Measurements from ENCODE around the gene ANKRD29. TPM values are rescaled to one million over a fixed set of nuclear protein-coding genes. Genes with fewer than 3 reads are reported as not detected.

The ANKRD29 gene
- total RNA-seq, 4 donors from 2014 or later: 13.0 to 22.1 (median 16.8) TPM

DNA sequence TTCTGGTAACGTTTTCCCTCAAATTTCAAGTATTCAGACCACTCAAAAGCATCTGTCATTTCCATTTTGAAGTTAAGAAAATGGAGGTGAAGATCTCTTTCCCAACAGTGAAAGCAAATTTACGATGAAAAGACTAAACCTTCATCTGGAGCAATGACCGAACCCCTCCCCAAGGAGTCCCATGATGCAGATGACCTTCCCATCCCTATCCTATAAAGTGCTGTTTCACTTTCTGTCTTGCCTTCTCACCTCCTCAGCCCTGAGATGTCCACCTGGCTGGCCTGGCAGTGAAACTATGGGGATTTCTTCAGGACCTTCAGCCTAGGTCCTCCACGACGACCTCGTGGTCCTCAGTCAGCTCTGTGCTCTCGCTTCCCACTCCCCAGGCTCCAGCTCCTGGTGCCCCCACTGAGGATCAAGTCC is 75.5 kb downstream of the ANKRD29 start:
- no peak for DNase-seq (ENCODE audit: low spot score in 2 of 2)
- Histone ChIP-seq H3K36me3 (no peaks in the 10 kb centered on the region), H3K27ac (peak overlapping the region; percentile 97 to 100 (median 98)), H3K9me3 (no peaks in the 10 kb centered on the region), H3K27me3 (no peaks in the 10 kb centered on the region), H3K4me1 (peaks cover 0 to 41% (median 18%) of the 10 kb centered on the region in 4 donors), H3K4me3 (peak overlapping the region; percentile 59 to 93 (median 85))
- TF ChIP-seq POLR2A (IDR thresholded peaks at IDR 0.05) (no peak), CTCF (IDR thresholded peaks at IDR 0.05) (peak in 2 of 5 experiments; percentile 4 to 5)
- WGBS, 2 donors: 36 to 47% methylated on average over 7 of the region's 7 CpGs

GRCh38 chr18:23586249-23587196 is 76.2 kb downstream of the ANKRD29 start, which contains the start of gene NPC1:
NPC1 (minus strand) TSS chr18:23586506; CDS start chr18:23586343, 163 bp downstream.
- H3K4me1 ChIP-seq: peaks cover 0 to 45% (median 21%) of the 10 kb centered on the region in 4 donors
- H3K36me3 ChIP-seq: no peaks in the 10 kb centered on the region
- H3K4me3 ChIP-seq: peak within 1 kb of the TSS; percentile 59 to 93 (median 85)
- H3K9me3 ChIP-seq: no peaks in the 10 kb centered on the region
- TF ChIP-seq CTCF (IDR thresholded peaks at IDR 0.05) (peak; percentile 90 to 99 (median 98)), EP300 (IDR thresholded peaks at IDR 0.05) (peak; percentile 70 to 98), POLR2A (IDR thresholded peaks at IDR 0.05) (peak; percentile 68 to 91)
- peak; percentile 84 to 85 for DNase-seq (ENCODE audit: low spot score in 2 of 2)
- H3K27ac ChIP-seq: peak within 1 kb of the TSS; percentile 97 to 100 (median 98)
- H3K27me3 ChIP-seq: no peaks in the 10 kb centered on the region
- 0 to 1% methylated on average over 67 to 73 of the region's 95 CpGs for WGBS, 2 donors

DNA sequence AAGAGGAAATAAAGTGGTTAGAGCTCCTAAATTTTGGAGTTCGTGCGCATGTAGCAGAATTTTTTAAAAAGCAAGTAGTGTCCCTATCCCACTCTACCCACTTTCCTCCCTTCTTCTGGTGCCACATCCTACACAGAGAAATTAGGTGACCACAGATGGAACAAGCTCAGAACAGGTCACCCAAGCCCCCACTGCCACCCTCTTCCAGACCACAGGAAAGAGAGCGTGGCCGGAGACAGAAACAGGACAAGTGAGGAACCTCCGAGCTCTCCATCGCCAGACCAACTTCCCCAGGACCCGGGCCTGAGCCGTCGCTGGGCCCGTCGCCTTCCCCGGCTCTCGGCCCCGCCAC is 76.8 kb downstream of the ANKRD29 start:
- no peaks in the 10 kb centered on the region for H3K27me3 ChIP-seq
- peak overlapping the region; percentile 97 to 100 (median 98) for H3K27ac ChIP-seq
- DNase-seq (ENCODE audit: low spot score in 2 of 2): peak in 1 of 2 donors; percentile 20
- H3K9me3 ChIP-seq: no peaks in the 10 kb centered on the region
- no peaks in the 10 kb centered on the region for H3K36me3 ChIP-seq
- WGBS, 2 donors: 0 to 1% methylated on average over 11 to 13 of the region's 14 CpGs
- H3K4me3 ChIP-seq: peak overlapping the region; percentile 59 to 93 (median 85)
- TF ChIP-seq CTCF (IDR thresholded peaks at IDR 0.05): no peak
- TF ChIP-seq EP300 (IDR thresholded peaks at IDR 0.05): no peak
- TF ChIP-seq POLR2A (IDR thresholded peaks at IDR 0.05): no peak
- peaks cover 0 to 46% (median 21%) of the 10 kb centered on the region in 4 donors for H3K4me1 ChIP-seq

GRCh38 chr18:23585007-23585871 is 77.5 kb downstream of the ANKRD29 start:
- Histone ChIP-seq H3K27me3 (no peaks in the 10 kb centered on the region), H3K4me3 (peak overlapping the region; percentile 59 to 93 (median 85)), H3K36me3 (no peaks in the 10 kb centered on the region), H3K27ac (peak overlapping the region; percentile 97 to 100 (median 98)), H3K4me1 (peaks cover 0 to 52% (median 23%) of the 10 kb centered on the region in 4 donors), H3K9me3 (no peaks in the 10 kb centered on the region)
- 29 to 33% methylated on average over 19 of the region's 19 CpGs for WGBS, 2 donors
- no peak for TF ChIP-seq CTCF (IDR thresholded peaks at IDR 0.05)
- TF ChIP-seq EP300 (IDR thresholded peaks at IDR 0.05): peak in 1 of 2 donors; percentile 8
- TF ChIP-seq POLR2A (IDR thresholded peaks at IDR 0.05): no peak
- DNase-seq (ENCODE audit: low spot score in 2 of 2): no peak
